HG03097 (cell line): ENCODE results near the gene CEACAM19.
"Not testable (repeated sequence)": the region's sequence is repeated elsewhere in the genome, so short reads cannot be mapped to it uniquely, and the experiment has no call there.

ENCODE experiments used
- ATAC-seq: cut with Tn5 transposase; IDR thresholded peaks from one replicate; pipeline ENCODE4 v1.9.1; 2021; ENCODE audit not compliant: unreplicated experiment, low FRiP score

Gene CEACAM19

GRCh38 chr19:44720945-44721344, 49.7 kb downstream of the CEACAM19 start:
- no peak for ATAC-seq

- not testable (repeated sequence) for ATAC-seq
Observed at GRCh38 chr19:44721369-44721768, 50.1 kb downstream of the CEACAM19 start.

- no peak for ATAC-seq
Observed at GRCh38 chr19:44722131-44723121, 51.1 kb downstream of the CEACAM19 start.

- peak; percentile 23 for ATAC-seq
Observed at GRCh38 chr19:44723299-44723951, 52.1 kb downstream of the CEACAM19 start.

- ATAC-seq, result peak; percentile 46
Observed at GRCh38 chr19:44723952-44724319, 52.7 kb downstream of the CEACAM19 start.

GRCh38 chr19:44725251-44725650, 54.0 kb downstream of the CEACAM19 start:
- no peak for ATAC-seq

- ATAC-seq, result no peak
Observed at GRCh38 chr19:44725684-44726083, 54.4 kb downstream of the CEACAM19 start.

- ATAC-seq, result no peak
Observed at GRCh38 chr19:44726465-44726864, 55.2 kb downstream of the CEACAM19 start.

GRCh38 chr19:44728178-44728577, 56.9 kb downstream of the CEACAM19 start:
- no peak for ATAC-seq

- ATAC-seq, result no peak
Observed at GRCh38 chr19:44729516-44730033, 58.3 kb downstream of the CEACAM19 start.

- no peak for ATAC-seq
Observed at GRCh38 chr19:44731081-44731480, 59.8 kb downstream of the CEACAM19 start.

- ATAC-seq, result no peak
Observed at GRCh38 chr19:44731622-44732021, 60.3 kb downstream of the CEACAM19 start.

GRCh38 chr19:44732235-44733014, 61.1 kb downstream of the CEACAM19 start:
- ATAC-seq, result no peak
